Measurements from ENCODE around the gene DYNLT3.

The DYNLT3 gene
- long read RNA-seq, transcript DYNLT3-201 (5 exons, 2,217 nt), result major isoform, 104 of 107 reads
- long read RNA-seq, partial matches to known transcripts, result 1 of 107 reads
- long read RNA-seq, other reads (novel, unspliced or antisense), result 2 of 107 reads

- TF ChIP-seq CTCF (IDR thresholded peaks at IDR 0.05; ENCODE audit: insufficient read depth, low read length) (no peak), REST (IDR thresholded peaks at IDR 0.05; ENCODE audit: insufficient replicate concordance, low read depth) (no peak), SPI1 (IDR thresholded peaks at IDR 0.05; ENCODE audit: borderline replicate concordance, low read depth) (no peak), POLR2AphosphoS5 (IDR thresholded peaks at IDR 0.05; ENCODE audit: low read depth) (no peak), GABPA (IDR thresholded peaks at IDR 0.05; ENCODE audit: low read depth) (no peak)
- Histone ChIP-seq H3K27me3 (ENCODE audit: insufficient read depth, poor library complexity, severe bottlenecking) (peaks cover 3% of the 10 kb centered on the region), H3K4me3 (replicated peaks; ENCODE audit: insufficient read depth, low read length) (peak within 1 kb of the TSS; percentile 76), H3K27ac (replicated peaks) (peak within 1 kb of the TSS; percentile 27; the same call in 1 of the 2 replicates)
- DNase-seq (ENCODE audit: low read depth in 1 of 2, low spot score in 1 of 2), result peak; percentile 46 to 76
Measured at GRCh38 chrX:37846934-37847732, at the start of gene DYNLT3. Gene DYNLT3, minus strand, starts transcription at chrX:37847571. Its CDS starts 61 bp downstream, at chrX:37847510.

GRCh38 chrX:37896511-37896890 lies 49.1 kb upstream of the DYNLT3 start:
- Histone ChIP-seq H3K27ac (replicated peaks) (no peak overlapping the region), H3K27me3 (ENCODE audit: insufficient read depth, poor library complexity, severe bottlenecking) (peaks cover 4% of the 10 kb centered on the region), H3K4me3 (replicated peaks; ENCODE audit: insufficient read depth, low read length) (no peak overlapping the region)
- DNase-seq (ENCODE audit: low read depth in 1 of 2, low spot score in 1 of 2), result no peak
- no peak for TF ChIP-seq SPI1 (IDR thresholded peaks at IDR 0.05; ENCODE audit: borderline replicate concordance, low read depth)
- TF ChIP-seq GABPA (IDR thresholded peaks at IDR 0.05; ENCODE audit: low read depth), result no peak
- no peak for TF ChIP-seq POLR2AphosphoS5 (IDR thresholded peaks at IDR 0.05; ENCODE audit: low read depth)
- TF ChIP-seq CTCF (IDR thresholded peaks at IDR 0.05; ENCODE audit: insufficient read depth, low read length), result no peak
- TF ChIP-seq REST (IDR thresholded peaks at IDR 0.05; ENCODE audit: insufficient replicate concordance, low read depth), result no peak

- no peak for DNase-seq (ENCODE audit: low read depth in 1 of 2, low spot score in 1 of 2)
- no peak overlapping the region for H3K4me3 ChIP-seq (replicated peaks; ENCODE audit: insufficient read depth, low read length)
- H3K27ac ChIP-seq (replicated peaks), result no peak overlapping the region
- TF ChIP-seq CTCF (IDR thresholded peaks at IDR 0.05; ENCODE audit: insufficient read depth, low read length), result no peak
- no peak for TF ChIP-seq REST (IDR thresholded peaks at IDR 0.05; ENCODE audit: insufficient replicate concordance, low read depth)
- no peak for TF ChIP-seq SPI1 (IDR thresholded peaks at IDR 0.05; ENCODE audit: borderline replicate concordance, low read depth)
- TF ChIP-seq POLR2AphosphoS5 (IDR thresholded peaks at IDR 0.05; ENCODE audit: low read depth), result no peak
- TF ChIP-seq GABPA (IDR thresholded peaks at IDR 0.05; ENCODE audit: low read depth), result no peak
- H3K27me3 ChIP-seq (ENCODE audit: insufficient read depth, poor library complexity, severe bottlenecking), result peaks cover 4% of the 10 kb centered on the region
Measured at GRCh38 chrX:37895795-37896510, 48.6 kb upstream of the DYNLT3 start.
